GM10266 (cell line): Measurements from ENCODE around the gene IPO7.
"Not testable (repeated sequence)": the region's sequence is repeated elsewhere in the genome, so short reads cannot be mapped to it uniquely, and the experiment has no call there.

ENCODE experiments used
- DNase-seq: peaks from one replicate; pipeline ENCODE4 v3.0.0; 2012; ENCODE audit errors: extremely low spot score
- CTCF ChIP-seq: IDR thresholded peaks from 2 replicates; pipeline ENCODE4 v1.5.1; 2012; ENCODE audit warnings: mild to moderate bottlenecking, low read depth; ENCODE audit not compliant: control insufficient read depth, insufficient read depth; ENCODE audit errors: missing control alignments

IPO7 gene

DNA sequence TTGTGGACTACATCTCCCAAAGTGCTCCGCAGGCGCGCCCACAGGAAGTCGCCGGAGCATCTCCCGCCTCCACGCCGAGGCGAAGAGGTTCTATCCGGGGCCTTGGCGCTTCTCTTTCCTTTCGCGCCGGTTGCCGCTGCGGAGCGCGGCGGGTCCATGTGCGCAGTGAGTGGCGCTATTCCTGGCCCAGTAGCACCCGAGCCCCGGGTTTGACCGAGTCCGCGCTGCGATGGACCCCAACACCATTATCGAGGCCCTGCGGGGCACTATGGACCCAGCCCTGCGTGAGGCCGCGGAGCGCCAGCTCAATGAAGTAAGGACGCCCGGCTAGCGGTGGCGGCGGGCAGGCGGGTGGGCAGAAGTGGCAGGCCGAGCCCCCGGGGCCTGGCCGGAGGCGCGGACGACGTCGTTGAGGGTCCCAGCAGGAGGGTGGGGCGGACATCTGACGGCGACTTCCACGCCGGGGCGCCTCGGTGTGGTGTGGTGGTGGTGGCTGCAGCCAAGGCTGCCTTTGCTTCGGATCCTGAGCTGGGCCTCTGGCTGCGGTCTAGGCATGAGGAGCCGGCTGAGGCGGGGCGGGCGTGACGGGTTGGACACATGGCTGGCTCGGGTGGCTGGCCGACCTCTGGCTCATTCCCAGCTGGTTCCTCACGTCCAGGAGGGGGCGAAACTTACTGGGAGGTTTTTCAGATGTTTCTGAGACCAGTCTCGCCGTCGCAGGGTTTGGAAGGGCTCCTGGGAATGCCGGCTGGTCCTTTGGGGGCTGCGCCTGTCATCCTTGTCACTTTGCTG lies at the start of gene IPO7:
Gene IPO7, plus strand, starts transcription at position 118 of the 792 bp plus-strand sequence. Its CDS starts 112 bp downstream, at position 230.
- DNase-seq: peak; percentile 92
- TF ChIP-seq CTCF: peak; percentile 17

GRCh38 chr11:9341638-9342178 lies 42.7 kb upstream of the IPO7 start:
- TF ChIP-seq CTCF: no peak
- DNase-seq: no peak

DNA sequence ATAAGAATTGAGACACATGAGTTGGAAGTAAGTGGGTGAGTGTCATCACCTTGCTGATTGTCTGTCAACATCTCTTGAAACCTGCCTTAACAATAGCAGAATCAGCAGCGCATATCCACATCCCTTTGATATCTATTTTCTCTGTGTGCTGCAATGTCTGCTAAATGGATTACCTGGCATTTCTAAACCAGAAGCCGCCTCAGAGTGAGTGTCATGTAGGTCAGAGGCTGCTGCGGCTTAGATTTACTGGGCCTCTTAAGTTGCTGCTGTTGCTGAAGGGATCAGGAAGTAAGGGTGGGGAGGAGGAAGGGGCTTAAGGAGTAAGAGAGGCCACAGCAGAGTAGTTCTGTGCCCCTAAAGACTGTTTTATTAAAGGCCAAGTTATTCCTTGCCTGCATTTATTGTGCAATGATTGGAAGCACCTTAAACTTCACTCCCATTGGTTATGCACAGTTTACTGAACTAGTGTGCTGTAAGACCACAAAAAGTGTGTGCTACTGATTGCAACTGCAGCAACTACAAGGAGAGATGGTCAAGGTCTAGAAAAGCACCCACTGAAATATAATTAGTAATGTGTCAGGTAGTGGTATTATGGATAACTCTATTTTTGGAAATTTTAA lies 40.3 kb upstream of the IPO7 start:
- TF ChIP-seq CTCF: no peak
- no peak for DNase-seq

DNA sequence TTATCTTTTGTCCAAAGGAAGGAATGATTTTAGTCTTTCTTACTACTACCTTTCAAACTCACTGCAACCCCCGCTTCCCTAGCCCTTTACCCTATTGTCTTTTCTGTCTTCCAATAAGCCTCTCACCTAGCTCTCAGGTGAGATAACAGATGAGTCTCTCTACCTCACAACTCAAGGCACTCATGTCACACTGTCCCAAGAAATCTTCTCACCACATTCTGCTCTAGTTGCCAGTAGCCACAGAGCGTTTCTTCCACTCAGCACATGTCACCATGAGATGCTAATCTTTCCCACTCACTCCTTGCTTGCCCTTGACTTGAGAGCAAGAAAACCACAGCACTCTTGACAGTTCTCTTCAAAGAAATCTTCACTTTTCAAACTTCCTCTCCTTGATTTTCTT lies 37.4 kb upstream of the IPO7 start:
- no peak for DNase-seq
- no peak for TF ChIP-seq CTCF

DNA sequence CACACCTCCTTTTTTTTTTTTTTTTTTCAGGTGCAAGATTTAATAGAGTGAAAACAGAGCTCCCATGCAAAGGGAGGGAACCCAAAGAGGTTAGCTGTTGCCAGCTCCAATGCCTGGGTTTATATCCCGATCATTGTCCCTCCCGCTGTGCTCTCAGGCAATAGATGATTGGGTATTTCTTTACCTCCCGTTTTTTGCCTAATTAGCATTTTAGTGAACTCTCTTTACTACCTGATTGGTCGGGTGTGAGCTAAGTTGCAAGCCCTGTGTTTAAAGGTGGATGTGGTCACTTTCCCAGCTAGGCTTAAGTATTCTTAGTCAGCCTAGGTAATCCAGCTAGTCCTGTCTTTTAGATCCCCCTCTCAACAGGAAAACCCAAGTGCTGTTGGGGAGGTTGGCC lies 36.7 kb upstream of the IPO7 start:
- not testable (repeated sequence) for DNase-seq

DNA sequence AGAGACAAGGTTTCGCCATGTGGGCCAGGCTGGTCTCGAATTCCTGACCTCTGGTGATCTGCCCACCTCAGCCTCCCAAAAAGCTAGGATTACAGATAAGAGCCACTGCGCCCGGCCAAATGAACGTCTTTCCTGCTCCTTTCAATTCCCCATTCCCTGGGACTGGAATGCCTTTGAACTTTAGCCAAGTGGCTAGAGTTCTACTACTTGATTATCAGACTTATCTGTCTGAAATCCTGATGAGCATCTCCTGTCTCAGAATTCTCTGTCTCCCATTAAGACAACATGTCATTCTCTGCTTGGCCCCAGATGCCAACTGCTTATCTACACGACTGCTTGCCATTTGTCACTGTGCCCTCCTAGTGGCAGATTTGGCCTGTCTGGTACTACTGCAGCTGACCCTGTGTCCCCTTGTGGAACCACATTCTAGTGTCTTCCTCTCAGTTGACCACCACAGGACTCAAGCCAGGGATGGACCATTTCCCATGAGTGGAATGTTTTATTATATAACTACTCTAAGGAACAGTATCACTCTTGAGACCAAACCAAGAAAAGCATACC lies 33.1 kb upstream of the IPO7 start:
- TF ChIP-seq CTCF: no peak
- no peak for DNase-seq

- DNase-seq: no peak
- TF ChIP-seq CTCF: no peak
Measured at GRCh38 chr11:9357041-9357440, 27.4 kb upstream of the IPO7 start.

- not testable (repeated sequence) for DNase-seq
Measured at GRCh38 chr11:9360862-9361622, 23.4 kb upstream of the IPO7 start.
